Neural cell (in vitro differentiated cells): ENCODE results near the gene SNAP25. TPM values are rescaled to one million over a fixed set of nuclear protein-coding genes. Genes with fewer than 3 reads are reported as not detected.

Experiments
- H2AFZ ChIP-seq: fragments of 200-600, 300-800 bp; sonication (generic), shearing (Covaris generic); 2 replicates; pipeline ENCODE4 v1.6.0; 2014; ENCODE audit warnings: low read depth, mild to moderate bottlenecking, antibody characterized with exemption, low read length, moderate library complexity
- H3F3A ChIP-seq: fragments of 200-600 bp; shearing (Covaris generic); 2 replicates; pipeline ENCODE4 v1.6.1; 2016; ENCODE audit warnings: mild to moderate bottlenecking, moderate library complexity, mixed read lengths, antibody characterized with exemption, low read length; ENCODE audit not compliant: insufficient read depth, poor library complexity, severe bottlenecking
- H3K27ac ChIP-seq: fragments of 200-600, 300-800 bp; sonication (generic), shearing (Covaris generic); 2 replicates; pipeline ENCODE4 v1.5.1; 2014; ENCODE audit warnings: mild to moderate bottlenecking, low read length, moderate library complexity
- H3K27me3 ChIP-seq: fragments of 300-800, 200-600 bp; sonication (generic), shearing (Covaris generic); 2 replicates; pipeline ENCODE4 v1.6.0; 2014; ENCODE audit warnings: mild to moderate bottlenecking, low read depth, low read length, moderate library complexity; ENCODE audit not compliant: insufficient read depth
- H3K36me3 ChIP-seq: fragments of 300-800, 200-600 bp; sonication (generic), shearing (Covaris generic); 2 replicates; pipeline ENCODE4 v1.5.1; 2014; ENCODE audit warnings: mild to moderate bottlenecking, antibody characterized with exemption, low read length, moderate library complexity; ENCODE audit not compliant: insufficient read depth
- H3K4me2 ChIP-seq: fragments of 300-800, 200-600 bp; sonication (generic), shearing (Covaris generic); 2 replicates; pipeline ENCODE4 v1.6.0; 2014; ENCODE audit warnings: mild to moderate bottlenecking, low read length
- H3K4me3 ChIP-seq: fragments of 300-800, 200-600 bp; sonication (generic), shearing (Covaris generic); 2 replicates; pipeline ENCODE4 v1.5.1; 2014; ENCODE audit warnings: mild to moderate bottlenecking, low read length, moderate library complexity
- H3K79me2 ChIP-seq: fragments of 200-600 bp; shearing (Covaris generic); replicated peaks from 2 replicates; pipeline ENCODE4 v1.6.0; 2014; ENCODE audit warnings: mild to moderate bottlenecking, low read length, moderate library complexity; ENCODE audit not compliant: insufficient read depth
- H3K9ac ChIP-seq: fragments of 300-800, 200-600 bp; sonication (generic), shearing (Covaris generic); 2 replicates; pipeline ENCODE4 v1.6.1; 2016; ENCODE audit warnings: mild to moderate bottlenecking, low read length, mixed read lengths
- H3K9me2 ChIP-seq: fragments of 200-600 bp; shearing (Covaris generic); 2 replicates; pipeline ENCODE4 v1.6.1; 2016; ENCODE audit warnings: mild to moderate bottlenecking, low read length, mixed read lengths; ENCODE audit not compliant: insufficient read depth
- H3K9me3 ChIP-seq: fragments of 200-600, 300-800 bp; sonication (generic), shearing (Covaris generic); 2 replicates; pipeline ENCODE4 v1.6.1; 2016; ENCODE audit warnings: mild to moderate bottlenecking, mixed run types, low read length, moderate library complexity, mixed read lengths
- H4K20me1 ChIP-seq: fragments of 200-600 bp; shearing (Covaris generic); 2 replicates; pipeline ENCODE4 v1.6.1; 2016; ENCODE audit warnings: mild to moderate bottlenecking, mixed run types; ENCODE audit not compliant: insufficient read depth
- EP300 ChIP-seq: fragments of 450-650 bp; conservative IDR thresholded peaks from 2 replicates; pipeline ENCODE4 v1.6.1; 2014; ENCODE audit warnings: antibody characterized with exemption, mild to moderate bottlenecking, moderate library complexity; ENCODE audit not compliant: poor library complexity, severe bottlenecking
- EZH2 ChIP-seq: fragments of 200-600, 300-800 bp; shearing (Covaris generic), sonication (generic); IDR thresholded peaks from 2 replicates; pipeline ENCODE4 v1.6.1; 2014; ENCODE audit warnings: antibody characterized with exemption, low read length, borderline replicate concordance, mild to moderate bottlenecking; ENCODE audit not compliant: insufficient read depth, poor library complexity, severe bottlenecking
- MXI1 ChIP-seq: fragments of 450-650 bp; conservative IDR thresholded peaks from 2 replicates; pipeline ENCODE4 v1.6.1; 2014; ENCODE audit warnings: antibody characterized with exemption, mild to moderate bottlenecking; ENCODE audit not compliant: poor library complexity, severe bottlenecking
- POLR2AphosphoS5 ChIP-seq: IDR thresholded peaks from 2 replicates; pipeline ENCODE4 v1.6.1; 2012
- RAD21 ChIP-seq: fragments of 450-650 bp; conservative IDR thresholded peaks from 2 replicates; pipeline ENCODE4 v1.6.1; 2014; ENCODE audit warnings: antibody characterized with exemption, mild to moderate bottlenecking, moderate library complexity
- REST ChIP-seq: IDR thresholded peaks from 2 replicates; pipeline ENCODE4 v1.6.1; 2012; ENCODE audit warnings: borderline replicate concordance
- SMC3 ChIP-seq: fragments of 450-650 bp; conservative IDR thresholded peaks from 2 replicates; pipeline ENCODE4 v1.6.1; 2014; ENCODE audit warnings: antibody characterized with exemption, mild to moderate bottlenecking, moderate library complexity; ENCODE audit not compliant: poor library complexity
- TAF1 ChIP-seq: IDR thresholded peaks from 2 replicates; pipeline ENCODE4 v1.6.1; 2012; ENCODE audit warnings: low read depth
- polyA plus RNA-seq: library from polyadenylated mRNA; depleted of rRNA; stranded (reverse); fragments of >200 nt; gene quantifications from 2 replicates; pipeline ENCODE4 v1.2.3, GENCODE V29; 2014
- TF ChIP-seq, protein P1 (sequence below): fragments of 450-650 bp; IDR thresholded peaks from 2 replicates; pipeline ENCODE4 v1.5.1; 2014; ENCODE audit warnings: antibody characterized with exemption, mild to moderate bottlenecking, moderate library complexity; ENCODE audit not compliant: poor library complexity, severe bottlenecking

The SNAP25 gene
- polyA plus RNA-seq, 1 donor from 2014 or later = 139 TPM

- Histone ChIP-seq H3K27me3 (no peaks in the 10 kb centered on the region), H3K27ac (no peak overlapping the region), H3K36me3 (peaks cover 3% of the 10 kb centered on the region), H2AFZ (no peak overlapping the region), H3K9me2 (no peaks in the 10 kb centered on the region), H3K9me3 (no peaks in the 10 kb centered on the region), H3K4me3 (no peak overlapping the region), H3K4me2 (no peak overlapping the region), H3F3A (no peaks in the 10 kb centered on the region), H3K79me2 (no peaks in the 10 kb centered on the region), H4K20me1 (no peaks in the 10 kb centered on the region), H3K9ac (no peak overlapping the region)
- TF ChIP-seq MXI1 (no peak), RAD21 (no peak), TAF1 (no peak), EZH2 (no peak), POLR2AphosphoS5 (no peak), REST (no peak), EP300 (no peak)
Measured at GRCh38 chr20:10264166-10264558, 45.5 kb downstream of the SNAP25 start.

- Histone ChIP-seq H3K9me2 (no peaks in the 10 kb centered on the region), H3K9ac (no peak overlapping the region), H3F3A (no peaks in the 10 kb centered on the region), H3K27ac (no peak overlapping the region), H4K20me1 (no peaks in the 10 kb centered on the region), H3K79me2 (no peaks in the 10 kb centered on the region), H3K9me3 (no peaks in the 10 kb centered on the region), H2AFZ (no peak overlapping the region), H3K4me3 (no peak overlapping the region), H3K36me3 (peaks cover 3% of the 10 kb centered on the region), H3K4me2 (no peak overlapping the region), H3K27me3 (no peaks in the 10 kb centered on the region)
- TF ChIP-seq POLR2AphosphoS5 = peak; percentile 55
- peak; percentile 74 for TF ChIP-seq EP300
- no peak for TF ChIP-seq TAF1
- no peak for TF ChIP-seq EZH2
Measured at GRCh38 chr20:10268636-10269035, 50.0 kb downstream of the SNAP25 start.

DNA sequence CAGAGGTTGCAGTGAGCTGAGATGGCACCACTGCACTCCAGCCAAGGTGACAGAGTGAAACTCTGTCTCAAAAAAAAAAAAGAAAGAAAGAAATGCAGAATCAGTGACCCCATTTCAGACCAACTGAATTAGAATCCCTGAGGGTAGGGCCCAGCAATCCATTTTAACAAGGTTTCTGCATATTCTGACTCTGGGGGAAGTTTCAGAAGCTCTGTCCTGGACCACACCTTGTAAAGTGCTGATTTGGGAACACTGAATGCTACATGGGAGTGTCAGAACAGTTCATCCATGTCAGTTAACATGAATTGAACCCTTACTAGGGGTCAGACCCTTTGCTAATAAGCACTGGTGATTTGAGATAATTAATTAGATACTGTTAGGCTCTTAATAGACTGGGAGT is 52.0 kb downstream of the SNAP25 start:
- Histone ChIP-seq H3K79me2 (no peaks in the 10 kb centered on the region), H3K9me2 (no peaks in the 10 kb centered on the region), H3F3A (no peaks in the 10 kb centered on the region), H3K27ac (no peak overlapping the region), H3K4me3 (no peak overlapping the region), H4K20me1 (no peaks in the 10 kb centered on the region), H3K27me3 (no peaks in the 10 kb centered on the region), H3K9me3 (no peaks in the 10 kb centered on the region), H3K4me2 (no peak overlapping the region), H2AFZ (no peak overlapping the region), H3K9ac (no peak overlapping the region), H3K36me3 (peaks cover under 1% of the 10 kb centered on the region)
- no peak for TF ChIP-seq RAD21
- TF ChIP-seq, protein P1, sequence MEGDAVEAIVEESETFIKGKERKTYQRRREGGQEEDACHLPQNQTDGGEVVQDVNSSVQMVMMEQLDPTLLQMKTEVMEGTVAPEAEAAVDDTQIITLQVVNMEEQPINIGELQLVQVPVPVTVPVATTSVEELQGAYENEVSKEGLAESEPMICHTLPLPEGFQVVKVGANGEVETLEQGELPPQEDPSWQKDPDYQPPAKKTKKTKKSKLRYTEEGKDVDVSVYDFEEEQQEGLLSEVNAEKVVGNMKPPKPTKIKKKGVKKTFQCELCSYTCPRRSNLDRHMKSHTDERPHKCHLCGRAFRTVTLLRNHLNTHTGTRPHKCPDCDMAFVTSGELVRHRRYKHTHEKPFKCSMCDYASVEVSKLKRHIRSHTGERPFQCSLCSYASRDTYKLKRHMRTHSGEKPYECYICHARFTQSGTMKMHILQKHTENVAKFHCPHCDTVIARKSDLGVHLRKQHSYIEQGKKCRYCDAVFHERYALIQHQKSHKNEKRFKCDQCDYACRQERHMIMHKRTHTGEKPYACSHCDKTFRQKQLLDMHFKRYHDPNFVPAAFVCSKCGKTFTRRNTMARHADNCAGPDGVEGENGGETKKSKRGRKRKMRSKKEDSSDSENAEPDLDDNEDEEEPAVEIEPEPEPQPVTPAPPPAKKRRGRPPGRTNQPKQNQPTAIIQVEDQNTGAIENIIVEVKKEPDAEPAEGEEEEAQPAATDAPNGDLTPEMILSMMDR = no peak
- no peak for TF ChIP-seq SMC3
- TF ChIP-seq TAF1 = no peak
- no peak for TF ChIP-seq EP300
- no peak for TF ChIP-seq EZH2
- TF ChIP-seq REST = no peak
- no peak for TF ChIP-seq MXI1
- TF ChIP-seq POLR2AphosphoS5 = no peak
